ENCODE data around the gene TSLP. TPM values are rescaled to one million over a fixed set of nuclear protein-coding genes. Genes with fewer than 3 reads are reported as not detected.

Gene TSLP
- total RNA-seq, 2 experiments from 2014 or later = not detected

GRCh38 chr5:111066261-111066938, 5.1 kb upstream of the TSLP start:
- H3K4me3 ChIP-seq (ENCODE audit: low read depth, low read length, poor library complexity, severe bottlenecking) = no peak overlapping the region
- H3K36me3 ChIP-seq (ENCODE audit: insufficient read depth, low read length) = no peaks in the 10 kb centered on the region
- H3K79me2 ChIP-seq (ENCODE audit: insufficient read depth, low read depth, low read length) = no peaks in the 10 kb centered on the region
- intact Hi-C loops (cut with micrococcal nuclease; ENCODE audit: unreplicated experiment) = loop anchor here (10.0 kb wide), 1 partner anchor 312 kb away; no protein-coding TSS in a partner anchor
- H3K9me3 ChIP-seq (ENCODE audit: low read length) = no peaks in the 10 kb centered on the region
- TF ChIP-seq, protein P1, sequence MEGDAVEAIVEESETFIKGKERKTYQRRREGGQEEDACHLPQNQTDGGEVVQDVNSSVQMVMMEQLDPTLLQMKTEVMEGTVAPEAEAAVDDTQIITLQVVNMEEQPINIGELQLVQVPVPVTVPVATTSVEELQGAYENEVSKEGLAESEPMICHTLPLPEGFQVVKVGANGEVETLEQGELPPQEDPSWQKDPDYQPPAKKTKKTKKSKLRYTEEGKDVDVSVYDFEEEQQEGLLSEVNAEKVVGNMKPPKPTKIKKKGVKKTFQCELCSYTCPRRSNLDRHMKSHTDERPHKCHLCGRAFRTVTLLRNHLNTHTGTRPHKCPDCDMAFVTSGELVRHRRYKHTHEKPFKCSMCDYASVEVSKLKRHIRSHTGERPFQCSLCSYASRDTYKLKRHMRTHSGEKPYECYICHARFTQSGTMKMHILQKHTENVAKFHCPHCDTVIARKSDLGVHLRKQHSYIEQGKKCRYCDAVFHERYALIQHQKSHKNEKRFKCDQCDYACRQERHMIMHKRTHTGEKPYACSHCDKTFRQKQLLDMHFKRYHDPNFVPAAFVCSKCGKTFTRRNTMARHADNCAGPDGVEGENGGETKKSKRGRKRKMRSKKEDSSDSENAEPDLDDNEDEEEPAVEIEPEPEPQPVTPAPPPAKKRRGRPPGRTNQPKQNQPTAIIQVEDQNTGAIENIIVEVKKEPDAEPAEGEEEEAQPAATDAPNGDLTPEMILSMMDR (conservative IDR thresholded peaks at IDR 0.05; ENCODE audit: low read length) = no peak
- no peak for TF ChIP-seq EZH2phosphoT487 (IDR thresholded peaks at IDR 0.05; ENCODE audit: borderline replicate concordance, low read depth, low read length)
- no peak overlapping the region for H2AFZ ChIP-seq (ENCODE audit: low read length)
- no peak overlapping the region for H3K4me2 ChIP-seq (ENCODE audit: low read length)
- POLR2A ChIA-PET = interaction anchor here (1.3 kb wide), 1 partner anchor 329 kb away, joined by 3 read pairs; no protein-coding TSS in a partner anchor
- H3K4me1 ChIP-seq (ENCODE audit: insufficient read depth, low read length, poor library complexity, severe bottlenecking) = no peaks in the 10 kb centered on the region
- H3K27ac ChIP-seq (ENCODE audit: low read depth, low read length, poor library complexity, severe bottlenecking) = no peak overlapping the region
- no peak for DNase-seq (ENCODE audit: low spot score)
- no peaks in the 10 kb centered on the region for H3K9me2 ChIP-seq (ENCODE audit: insufficient read depth, low read length)
- no peaks in the 10 kb centered on the region for H4K20me1 ChIP-seq (ENCODE audit: insufficient read depth, low read length)
- BruUV-seq (replicated peaks) = no TSS peak
- CTCF ChIA-PET (ENCODE audit: unreplicated experiment) = no interaction called here

DNA sequence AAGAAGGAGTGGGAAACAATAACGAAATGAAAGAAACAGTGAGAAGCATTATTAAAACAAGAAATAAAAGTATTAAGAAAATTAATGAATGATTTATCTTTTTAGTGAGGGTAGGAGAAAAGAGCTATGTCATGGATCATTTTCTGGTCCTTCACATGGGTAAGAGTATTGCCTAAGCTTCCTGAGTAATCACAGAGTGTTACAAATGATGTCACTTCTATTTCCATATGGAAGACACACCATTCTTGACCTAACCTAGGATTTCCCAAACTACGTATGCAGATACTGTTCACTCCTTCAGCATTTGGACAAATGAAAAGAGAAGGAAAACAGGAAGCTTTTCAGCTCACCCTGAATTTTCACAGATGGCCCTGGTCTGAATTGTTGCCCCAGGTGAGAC, 3.3 kb upstream of the TSLP start:
- Histone ChIP-seq H3K4me3 (ENCODE audit: low read depth, low read length, poor library complexity, severe bottlenecking) (no peak overlapping the region), H3K4me1 (ENCODE audit: insufficient read depth, low read length, poor library complexity, severe bottlenecking) (peaks cover 3% of the 10 kb centered on the region), H2AFZ (ENCODE audit: low read length) (no peak overlapping the region), H3K4me2 (ENCODE audit: low read length) (no peak overlapping the region), H3K9me3 (ENCODE audit: low read length) (no peaks in the 10 kb centered on the region), H3K9me2 (ENCODE audit: insufficient read depth, low read length) (no peaks in the 10 kb centered on the region), H4K20me1 (ENCODE audit: insufficient read depth, low read length) (no peaks in the 10 kb centered on the region), H3K79me2 (ENCODE audit: insufficient read depth, low read depth, low read length) (no peaks in the 10 kb centered on the region), H3K36me3 (ENCODE audit: insufficient read depth, low read length) (no peaks in the 10 kb centered on the region), H3K27ac (ENCODE audit: low read depth, low read length, poor library complexity, severe bottlenecking) (no peak overlapping the region)
- TF ChIP-seq, protein P1 (conservative IDR thresholded peaks at IDR 0.05; ENCODE audit: low read length) = no peak
- no peak for TF ChIP-seq EZH2phosphoT487 (IDR thresholded peaks at IDR 0.05; ENCODE audit: borderline replicate concordance, low read depth, low read length)
- intact Hi-C loops (cut with micrococcal nuclease; ENCODE audit: unreplicated experiment) = loop anchor here (10.0 kb wide), 1 partner anchor 313 kb away; no protein-coding TSS in a partner anchor
- ChIA-PET CTCF (ENCODE audit: unreplicated experiment) (no interaction called here), POLR2A (interaction anchor here (1.9 kb wide), 1 partner anchor 23 kb away, joined by 5 read pairs; no protein-coding TSS in a partner anchor)
- DNase-seq (ENCODE audit: low spot score) = no peak
- BruUV-seq (replicated peaks) = no TSS peak

GRCh38 chr5:111069839-111070238, 1.7 kb upstream of the TSLP start:
- no TSS peak for BruUV-seq (replicated peaks)
- intact Hi-C loops (cut with micrococcal nuclease; ENCODE audit: unreplicated experiment) = loop anchor here (10.0 kb wide), 1 partner anchor 315 kb away; no protein-coding TSS in a partner anchor
- H2AFZ ChIP-seq (ENCODE audit: low read length) = no peak overlapping the region

More at GRCh38 chr5:111069839-111070238, 1.7 kb upstream of the TSLP start:
- H3K4me2 ChIP-seq (ENCODE audit: low read length) = no peak overlapping the region
- peaks cover 8% of the 10 kb centered on the region for H3K4me1 ChIP-seq (ENCODE audit: insufficient read depth, low read length, poor library complexity, severe bottlenecking)
- POLR2A ChIA-PET = no interaction called here
- no peak overlapping the region for H3K27ac ChIP-seq (ENCODE audit: low read depth, low read length, poor library complexity, severe bottlenecking)
- H3K79me2 ChIP-seq (ENCODE audit: insufficient read depth, low read depth, low read length) = no peaks in the 10 kb centered on the region
- DNase-seq (ENCODE audit: low spot score) = no peak
- H4K20me1 ChIP-seq (ENCODE audit: insufficient read depth, low read length) = no peaks in the 10 kb centered on the region
- no peaks in the 10 kb centered on the region for H3K36me3 ChIP-seq (ENCODE audit: insufficient read depth, low read length)
- CTCF ChIA-PET (ENCODE audit: unreplicated experiment) = no interaction called here
- H3K4me3 ChIP-seq (ENCODE audit: low read depth, low read length, poor library complexity, severe bottlenecking) = no peak overlapping the region
- H3K9me2 ChIP-seq (ENCODE audit: insufficient read depth, low read length) = no peaks in the 10 kb centered on the region
- TF ChIP-seq EZH2phosphoT487 (IDR thresholded peaks at IDR 0.05; ENCODE audit: borderline replicate concordance, low read depth, low read length) = no peak
- TF ChIP-seq, protein P1 (conservative IDR thresholded peaks at IDR 0.05; ENCODE audit: low read length) = no peak
- H3K9me3 ChIP-seq (ENCODE audit: low read length) = no peaks in the 10 kb centered on the region

Measured in OCI-LY7 (cell line).